SH-SY5Y (cell line): Measurements from ENCODE around the gene BABAM2.

Experiments
- GATA2 ChIP-seq: IDR thresholded peaks from 2 replicates; pipeline ENCODE4 v1.6.1; 2011; ENCODE audit warnings: mild to moderate bottlenecking, low read depth, low read length
- GATA3 ChIP-seq: IDR thresholded peaks from 2 replicates; pipeline ENCODE4 v1.6.1; 2011; ENCODE audit warnings: low read depth, mild to moderate bottlenecking, low read length, moderate library complexity

DNA sequence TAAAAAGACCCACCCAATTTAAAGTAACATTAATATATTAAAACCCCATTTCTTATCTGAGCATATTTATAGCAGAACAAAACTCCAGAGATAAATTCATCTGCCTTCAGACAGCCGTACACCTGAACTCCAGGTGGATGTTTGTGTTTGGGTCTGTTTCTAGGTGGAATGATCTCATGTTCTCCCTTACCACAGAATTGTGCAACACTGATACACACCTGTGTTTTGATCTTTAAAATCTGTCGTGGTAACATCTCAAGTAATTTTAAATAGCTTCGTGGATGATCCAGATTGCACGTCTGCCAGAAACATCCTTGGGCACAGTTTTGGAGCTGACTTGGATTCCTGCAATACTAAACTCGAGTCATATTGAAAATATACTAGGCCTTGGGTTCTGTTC is 294.6 kb downstream of the BABAM2 start:
- TF ChIP-seq GATA3 (no peak), GATA2 (no peak)
